ENCODE results near the gene SNX17. TPM values are rescaled to one million over a fixed set of nuclear protein-coding genes. Genes with fewer than 3 reads are reported as not detected.

SNX17 gene
- total and polyA plus RNA-seq, 2 of the 4 experiments (the other 2 are of a cell fraction), result 102 to 130 TPM

- Histone ChIP-seq H3K27ac (ENCODE audit: insufficient read depth, low read length) (no peak overlapping the region), H2BK15ac (ENCODE audit: low read depth, low read length) (no peak overlapping the region), H4K91ac (ENCODE audit: insufficient read depth, low read depth, low read length) (no peak overlapping the region), H4K8ac (ENCODE audit: low read depth in 2 of 2, low read length in 2 of 2) (peak overlapping the region; percentile 96 to 97; a peak in 3 of 4 replicates), H3K4me1 (ENCODE audit: control insufficient read depth, insufficient read depth, low read length) (peaks cover 6% of the 10 kb centered on the region), H3K4me3 (ENCODE audit: insufficient read depth, low read depth, low read length) (no peak overlapping the region), H3K23ac (ENCODE audit: low read depth, low read length) (no peak overlapping the region), H3K9me1 (ENCODE audit: insufficient read depth, low read length) (peaks cover 6% of the 10 kb centered on the region; the same call in 1 of the 2 replicates), H2AFZ (replicated peaks; ENCODE audit: low read length, poor library complexity) (peak overlapping the region; percentile 95), H2BK120ac (ENCODE audit: low read depth, low read length) (no peak overlapping the region), H3K36me3 (ENCODE audit: control insufficient read depth, insufficient read depth, low read length) (peaks cover 53% of the 10 kb centered on the region), H3K18ac (ENCODE audit: low read depth, low read length) (no peak overlapping the region), H3K79me1 (ENCODE audit: low read depth in 1 of 2, low read length in 2 of 2) (peaks cover 19 to 41% of the 10 kb centered on the region in 2 experiments), H3K56ac (ENCODE audit: extremely low read depth, insufficient read depth, low read length) (no peak overlapping the region), H2BK20ac (ENCODE audit: low read depth, low read length) (no peak overlapping the region), H3K4me2 (ENCODE audit: low read depth, low read length) (no peak overlapping the region), H4K5ac (ENCODE audit: low read depth, low read length) (peak overlapping the region; percentile 96; the same call in 1 of the 2 replicates), H3K9ac (ENCODE audit: low read depth, low read length) (no peak overlapping the region), H4K20me1 (ENCODE audit: insufficient read depth, low read length) (peaks cover 10% of the 10 kb centered on the region; the same call in 1 of the 2 replicates), H3K14ac (replicated peaks; ENCODE audit: low read depth, low read length) (no peak overlapping the region), H3K4ac (ENCODE audit: low read depth, low read length) (no peak overlapping the region; the same call in 1 of the 2 replicates), H3K9me3 (ENCODE audit: control insufficient read depth, insufficient read depth, low read length) (no peaks in the 10 kb centered on the region), H3K27me3 (ENCODE audit: control insufficient read depth, insufficient read depth, low read length) (no peaks in the 10 kb centered on the region), H2AK9ac (replicated peaks; ENCODE audit: low read depth, low read length, poor library complexity) (peak overlapping the region; percentile 80), H2AK5ac (ENCODE audit: low read depth, low read length) (peak overlapping the region; percentile 87; the same call in 1 of the 2 replicates), H2BK5ac (ENCODE audit: low read depth, low read length, poor library complexity, severe bottlenecking) (no peak overlapping the region)
- TF ChIP-seq RFX5 (IDR thresholded peaks at IDR 0.05; ENCODE audit: low read depth, low read length) (no peak), MAFK (IDR thresholded peaks at IDR 0.05; ENCODE audit: low read depth, low read length) (0 out of 2 replicates have a peak, but pooled peaks have one; percentile 19)
- WGBS, 2 experiments (ENCODE audit: extremely low coverage in 2 of 2, insufficient read length in 1 of 2), result 86% methylated on average over 1 of the region's 10 CpGs; no CpG with 5 or more reads in 1 of the 2 experiments
- BruUV-seq (replicated peaks), result TSS peak; percentile 86
- ATAC-seq (ENCODE audit: low read depth), result no peak
- dilution Hi-C loops (cut with HindIII; ENCODE audit: low sequenced_read_pairs, unreplicated experiment), result no loop called here
- ChIA-PET CTCF (no interaction called here), POLR2A (ENCODE audit: unreplicated experiment) (no interaction called here)
- intact Hi-C loops (cut with micrococcal nuclease), result no loop called here
- no peak for DNase-seq
- in situ Hi-C loops (cut with MboI; ENCODE audit: low sequenced_read_pairs), result no loop called here
Measured at GRCh38 chr2:27381577-27382181, 11.3 kb downstream of the SNX17 start.

Measured in IMR-90 (cell line).